Loucy (cell line): Measurements from ENCODE around the gene CEP97.
A peak's percentile ranks its signal among the peaks of the same experiment; 100 is the strongest.

Experiments
- H2AFZ ChIP-seq: fragments of 200-600 bp; sonication (generic); 2 replicates; pipeline ENCODE4 v1.6.0; 2016; ENCODE audit warnings: antibody characterized with exemption, mild to moderate bottlenecking, low read length, moderate library complexity
- H3F3A ChIP-seq: fragments of 200-600 bp; 2 replicates; pipeline ENCODE4 v1.6.0; 2016; ENCODE audit warnings: antibody characterized with exemption, low read depth, mild to moderate bottlenecking
- H3K27me3 ChIP-seq: fragments of 200-600 bp; sonication (generic); 2 replicates; pipeline ENCODE4 v1.6.1; 2014; ENCODE audit warnings: low read length, mild to moderate bottlenecking; ENCODE audit not compliant: insufficient read depth, poor library complexity, severe bottlenecking
- H3K36me3 ChIP-seq: fragments of 200-600 bp; sonication (generic); 2 replicates; pipeline ENCODE4 v1.6.1; 2016; ENCODE audit warnings: low read length; ENCODE audit not compliant: insufficient read depth
- H3K4me1 ChIP-seq: fragments of 200-600 bp; sonication (generic); 2 replicates; pipeline ENCODE4 v1.5.1; 2014; ENCODE audit warnings: low read length, mild to moderate bottlenecking; ENCODE audit not compliant: insufficient read depth, poor library complexity, severe bottlenecking
- H3K4me2 ChIP-seq: fragments of 200-600 bp; sonication (generic); 2 replicates; pipeline ENCODE4 v1.6.0; 2014; ENCODE audit warnings: antibody characterized with exemption, low read length, low read depth, mild to moderate bottlenecking; ENCODE audit not compliant: poor library complexity, severe bottlenecking
- H3K4me3 ChIP-seq: fragments of 200-600 bp; sonication (generic); 2 replicates; pipeline ENCODE4 v1.5.1; 2014; ENCODE audit warnings: low read length, mild to moderate bottlenecking, mixed read lengths; ENCODE audit not compliant: poor library complexity, severe bottlenecking
- H3K79me2 ChIP-seq: fragments of 200-600 bp; sonication (generic); 2 replicates; pipeline ENCODE4 v1.6.1; 2014; ENCODE audit warnings: low read length; ENCODE audit not compliant: insufficient read depth
- H3K9ac ChIP-seq: fragments of 200-600 bp; sonication (generic); 2 replicates; pipeline ENCODE4 v1.6.0; 2014; ENCODE audit warnings: mild to moderate bottlenecking, low read depth, low read length, moderate library complexity; ENCODE audit not compliant: poor library complexity, severe bottlenecking
- H3K9me2 ChIP-seq: fragments of 200-600 bp; sonication (generic); replicated peaks from 2 replicates; pipeline ENCODE4 v1.6.1; 2016; ENCODE audit warnings: low read depth, low read length, mixed read lengths
- H3K9me3 ChIP-seq: fragments of 200-600 bp; sonication (generic); 2 replicates; pipeline ENCODE4 v1.6.1; 2014; ENCODE audit warnings: mild to moderate bottlenecking, antibody characterized with exemption, low read length, low read depth; ENCODE audit not compliant: insufficient read depth
- H4K20me1 ChIP-seq: fragments of 200-600 bp; sonication (generic); 2 replicates; pipeline ENCODE4 v1.6.0; 2014; ENCODE audit warnings: antibody characterized with exemption, low read length, mild to moderate bottlenecking; ENCODE audit not compliant: insufficient read depth, poor library complexity, severe bottlenecking
- CTCF ChIP-seq: fragments of 200-600 bp; sonication (generic); conservative IDR thresholded peaks from 2 replicates; pipeline ENCODE4 v1.5.1; 2014; ENCODE audit warnings: mild to moderate bottlenecking, antibody characterized with exemption, low read length
- EZH2phosphoT487 ChIP-seq: fragments of 200-600 bp; IDR thresholded peaks from 2 replicates; pipeline ENCODE4 v1.6.1; 2018; ENCODE audit warnings: antibody characterized with exemption, mild to moderate bottlenecking, moderate library complexity, borderline replicate concordance

CEP97 gene, protein sequence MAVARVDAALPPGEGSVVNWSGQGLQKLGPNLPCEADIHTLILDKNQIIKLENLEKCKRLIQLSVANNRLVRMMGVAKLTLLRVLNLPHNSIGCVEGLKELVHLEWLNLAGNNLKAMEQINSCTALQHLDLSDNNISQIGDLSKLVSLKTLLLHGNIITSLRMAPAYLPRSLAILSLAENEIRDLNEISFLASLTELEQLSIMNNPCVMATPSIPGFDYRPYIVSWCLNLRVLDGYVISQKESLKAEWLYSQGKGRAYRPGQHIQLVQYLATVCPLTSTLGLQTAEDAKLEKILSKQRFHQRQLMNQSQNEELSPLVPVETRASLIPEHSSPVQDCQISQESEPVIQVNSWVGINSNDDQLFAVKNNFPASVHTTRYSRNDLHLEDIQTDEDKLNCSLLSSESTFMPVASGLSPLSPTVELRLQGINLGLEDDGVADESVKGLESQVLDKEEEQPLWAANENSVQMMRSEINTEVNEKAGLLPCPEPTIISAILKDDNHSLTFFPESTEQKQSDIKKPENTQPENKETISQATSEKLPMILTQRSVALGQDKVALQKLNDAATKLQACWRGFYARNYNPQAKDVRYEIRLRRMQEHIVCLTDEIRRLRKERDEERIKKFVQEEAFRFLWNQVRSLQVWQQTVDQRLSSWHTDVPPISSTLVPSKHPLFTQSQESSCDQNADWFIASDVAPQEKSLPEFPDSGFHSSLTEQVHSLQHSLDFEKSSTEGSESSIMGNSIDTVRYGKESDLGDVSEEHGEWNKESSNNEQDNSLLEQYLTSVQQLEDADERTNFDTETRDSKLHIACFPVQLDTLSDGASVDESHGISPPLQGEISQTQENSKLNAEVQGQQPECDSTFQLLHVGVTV

GRCh38 chr3:101724329-101725193 is at the start of gene CEP97:
TSS of gene CEP97 (plus strand) at chr3:101724614. CDS start at chr3:101724677, 63 bp downstream.
- Histone ChIP-seq H3K4me3 (peak within 1 kb of the TSS; percentile 98), H3K9me3 (no peaks in the 10 kb centered on the region), H3K36me3 (peaks cover 12% of the 10 kb centered on the region; the same call in 1 of the 2 replicates), H3F3A (peaks cover 6% of the 10 kb centered on the region; the same call in 1 of the 2 replicates), H3K79me2 (peaks cover 40% of the 10 kb centered on the region), H3K4me1 (peaks cover 36% of the 10 kb centered on the region), H4K20me1 (peaks cover 13% of the 10 kb centered on the region), H3K9me2 (no peaks in the 10 kb centered on the region), H3K4me2 (peak within 1 kb of the TSS; percentile 87), H2AFZ (peak within 1 kb of the TSS; percentile 97), H3K27me3 (no peaks in the 10 kb centered on the region), H3K9ac (peak within 1 kb of the TSS; percentile 91)
- no peak for TF ChIP-seq EZH2phosphoT487
- no peak for TF ChIP-seq CTCF

- Histone ChIP-seq H3K4me3 (peak overlapping the region; percentile 87), H3K9me3 (no peaks in the 10 kb centered on the region), H2AFZ (peak overlapping the region; percentile 77), H3K36me3 (peaks cover 14% of the 10 kb centered on the region; the same call in 1 of the 2 replicates), H3K4me2 (peak overlapping the region; percentile 97), H3K9ac (peak overlapping the region; percentile 79), H3K4me1 (peaks cover 35% of the 10 kb centered on the region), H3K9me2 (no peaks in the 10 kb centered on the region), H3K27me3 (no peaks in the 10 kb centered on the region), H4K20me1 (peaks cover 23% of the 10 kb centered on the region), H3K79me2 (peaks cover 53% of the 10 kb centered on the region), H3F3A (peaks cover 3% of the 10 kb centered on the region; the same call in 1 of the 2 replicates)
- no peak for TF ChIP-seq EZH2phosphoT487
These were observed 48.7 kb upstream of the CEP97 start for GRCh38 chr3:101675709-101676215.

DNA sequence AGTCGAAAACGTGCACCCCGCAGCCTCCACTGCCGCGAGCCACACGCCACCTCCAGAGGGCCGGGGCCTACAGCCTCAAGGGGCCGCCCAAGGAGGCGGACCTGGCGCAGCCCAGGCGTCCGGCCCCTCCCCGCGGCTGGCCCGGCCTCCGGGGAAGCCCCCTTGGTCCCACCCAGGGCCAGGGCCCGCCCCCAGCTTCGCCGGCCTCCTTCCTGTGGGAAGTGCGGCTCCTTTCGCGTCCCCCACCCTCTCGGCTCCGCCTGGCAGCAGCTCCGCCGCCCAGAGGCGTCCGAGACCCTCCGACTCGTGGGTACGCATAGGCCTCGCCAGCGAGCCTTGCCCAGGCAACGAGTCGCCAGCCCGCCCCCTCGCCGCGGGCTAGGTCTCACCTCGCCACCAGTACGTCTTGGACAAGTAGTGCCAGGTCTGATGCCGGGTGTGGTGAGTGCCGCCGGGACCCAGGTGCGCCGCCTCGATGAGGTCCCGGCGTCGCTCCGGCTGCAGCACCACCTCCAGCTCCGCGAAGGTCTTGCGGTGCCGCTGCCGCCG is 48.1 kb upstream of the CEP97 start:
- Histone ChIP-seq H3K9me3 (no peaks in the 10 kb centered on the region), H3K4me3 (peak overlapping the region; percentile 87), H3K4me1 (peaks cover 36% of the 10 kb centered on the region), H3F3A (peaks cover 7% of the 10 kb centered on the region; the same call in 1 of the 2 replicates), H3K9ac (peak overlapping the region; percentile 79), H3K4me2 (peak overlapping the region; percentile 97), H3K79me2 (peaks cover 58% of the 10 kb centered on the region), H2AFZ (peak overlapping the region; percentile 94), H3K9me2 (no peaks in the 10 kb centered on the region), H3K36me3 (peaks cover 19% of the 10 kb centered on the region; the same call in 1 of the 2 replicates), H3K27me3 (no peaks in the 10 kb centered on the region), H4K20me1 (peaks cover 29% of the 10 kb centered on the region)
- TF ChIP-seq CTCF = no peak; the same call in 1 of the 2 replicates
- no peak for TF ChIP-seq EZH2phosphoT487
